SU-DHL-6 (cell line): Measurements from ENCODE around the gene TROAP.

Experiments
- H2AFZ ChIP-seq: fragments of 200-600 bp; sonication (generic); 2 replicates; pipeline ENCODE4 v1.6.1; 2014; ENCODE audit warnings: low read depth, mild to moderate bottlenecking, moderate library complexity, mixed read lengths, antibody characterized with exemption, low read length; ENCODE audit not compliant: severe bottlenecking
- H3F3A ChIP-seq: fragments of 200-600 bp; shearing (Covaris generic); 2 replicates; pipeline ENCODE4 v1.6.0; 2016; ENCODE audit warnings: antibody characterized with exemption, mild to moderate bottlenecking; ENCODE audit not compliant: insufficient read depth
- H3K27ac ChIP-seq: fragments of 200-600 bp; sonication (generic); 2 replicates; pipeline ENCODE4 v1.5.1; 2016; ENCODE audit warnings: low read depth, mild to moderate bottlenecking, low read length, moderate library complexity, mixed read lengths
- H3K27me3 ChIP-seq: fragments of 200-600 bp; sonication (generic), shearing (Covaris generic); 2 replicates; pipeline ENCODE4 v1.6.0; 2014; ENCODE audit warnings: mild to moderate bottlenecking, low read length
- H3K36me3 ChIP-seq: fragments of 200-600 bp; sonication (generic); 2 replicates; pipeline ENCODE4 v1.6.1; 2014; ENCODE audit warnings: mild to moderate bottlenecking, low read length, mixed read lengths
- H3K4me2 ChIP-seq: fragments of 300-600, 200-600 bp; shearing (Covaris generic), sonication (generic); 2 replicates; pipeline ENCODE4 v1.6.0; 2014; ENCODE audit warnings: low read length, low read depth, mild to moderate bottlenecking; ENCODE audit not compliant: poor library complexity, severe bottlenecking
- H3K4me3 ChIP-seq: fragments of 200-600 bp; sonication (generic); 2 replicates; pipeline ENCODE4 v1.5.1; 2014; ENCODE audit warnings: antibody characterized with exemption, low read length, mild to moderate bottlenecking, mixed read lengths; ENCODE audit not compliant: insufficient read depth, poor library complexity, severe bottlenecking
- H3K79me2 ChIP-seq: fragments of 200-600 bp; sonication (generic); 2 replicates; pipeline ENCODE4 v1.6.1; 2014; ENCODE audit warnings: mild to moderate bottlenecking, low read length, moderate library complexity; ENCODE audit not compliant: insufficient read depth
- H3K9ac ChIP-seq: fragments of 200-600 bp; sonication (generic); 2 replicates; pipeline ENCODE4 v1.7.0; 2014; ENCODE audit warnings: mild to moderate bottlenecking, low read length
- H3K9me2 ChIP-seq: fragments of 200-600 bp; sonication (generic); replicated peaks from 2 replicates; pipeline ENCODE4 v1.6.1; 2014; ENCODE audit warnings: low read length; ENCODE audit not compliant: insufficient read depth
- H3K9me3 ChIP-seq: fragments of 200-600 bp; sonication (generic); 2 replicates; pipeline ENCODE4 v1.6.1; 2014; ENCODE audit warnings: low read length, mixed read lengths; ENCODE audit not compliant: insufficient read depth
- H4K20me1 ChIP-seq: fragments of 200-600 bp; sonication (generic); 2 replicates; pipeline ENCODE4 v1.6.1; 2014; ENCODE audit warnings: low read depth, mild to moderate bottlenecking, antibody characterized with exemption, low read length, moderate library complexity, mixed read lengths
- EZH2phosphoT487 ChIP-seq: fragments of 200-600 bp; sonication (generic), shearing (Covaris generic); conservative IDR thresholded peaks from 2 replicates; pipeline ENCODE4 v1.6.1; 2018; ENCODE audit warnings: mild to moderate bottlenecking, antibody characterized with exemption, low read length, moderate library complexity, mixed read lengths
- TF ChIP-seq, protein P1 (sequence below): fragments of 200-600 bp; sonication (generic); IDR thresholded peaks from one replicate; pipeline ENCODE4 v1.5.1; 2017; ENCODE audit warnings: antibody characterized with exemption, mild to moderate bottlenecking, low read length, moderate library complexity; ENCODE audit not compliant: insufficient read depth, poor library complexity, severe bottlenecking

Gene TROAP

GRCh38 chr12:49322367-49322707, 718 bp upstream of the TROAP start:
- H3K9me2 ChIP-seq: no peaks in the 10 kb centered on the region
- H3K79me2 ChIP-seq: peaks cover 15% of the 10 kb centered on the region
- no peaks in the 10 kb centered on the region; the same call in 1 of the 2 replicates for H3F3A ChIP-seq
- no peaks in the 10 kb centered on the region for H3K9me3 ChIP-seq
- H3K27me3 ChIP-seq: no peaks in the 10 kb centered on the region
- peak overlapping the region; percentile 29; the same call in 1 of the 2 replicates for H3K27ac ChIP-seq
- H4K20me1 ChIP-seq: no peaks in the 10 kb centered on the region
- peak overlapping the region; percentile 68 for H3K4me3 ChIP-seq
- H3K36me3 ChIP-seq: no peaks in the 10 kb centered on the region
- H3K4me2 ChIP-seq: peak overlapping the region; percentile 72
- H2AFZ ChIP-seq: peak overlapping the region; percentile 82
- TF ChIP-seq EZH2phosphoT487: no peak
- TF ChIP-seq, protein P1, sequence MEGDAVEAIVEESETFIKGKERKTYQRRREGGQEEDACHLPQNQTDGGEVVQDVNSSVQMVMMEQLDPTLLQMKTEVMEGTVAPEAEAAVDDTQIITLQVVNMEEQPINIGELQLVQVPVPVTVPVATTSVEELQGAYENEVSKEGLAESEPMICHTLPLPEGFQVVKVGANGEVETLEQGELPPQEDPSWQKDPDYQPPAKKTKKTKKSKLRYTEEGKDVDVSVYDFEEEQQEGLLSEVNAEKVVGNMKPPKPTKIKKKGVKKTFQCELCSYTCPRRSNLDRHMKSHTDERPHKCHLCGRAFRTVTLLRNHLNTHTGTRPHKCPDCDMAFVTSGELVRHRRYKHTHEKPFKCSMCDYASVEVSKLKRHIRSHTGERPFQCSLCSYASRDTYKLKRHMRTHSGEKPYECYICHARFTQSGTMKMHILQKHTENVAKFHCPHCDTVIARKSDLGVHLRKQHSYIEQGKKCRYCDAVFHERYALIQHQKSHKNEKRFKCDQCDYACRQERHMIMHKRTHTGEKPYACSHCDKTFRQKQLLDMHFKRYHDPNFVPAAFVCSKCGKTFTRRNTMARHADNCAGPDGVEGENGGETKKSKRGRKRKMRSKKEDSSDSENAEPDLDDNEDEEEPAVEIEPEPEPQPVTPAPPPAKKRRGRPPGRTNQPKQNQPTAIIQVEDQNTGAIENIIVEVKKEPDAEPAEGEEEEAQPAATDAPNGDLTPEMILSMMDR: no peak
- peak overlapping the region; percentile 88 for H3K9ac ChIP-seq

DNA sequence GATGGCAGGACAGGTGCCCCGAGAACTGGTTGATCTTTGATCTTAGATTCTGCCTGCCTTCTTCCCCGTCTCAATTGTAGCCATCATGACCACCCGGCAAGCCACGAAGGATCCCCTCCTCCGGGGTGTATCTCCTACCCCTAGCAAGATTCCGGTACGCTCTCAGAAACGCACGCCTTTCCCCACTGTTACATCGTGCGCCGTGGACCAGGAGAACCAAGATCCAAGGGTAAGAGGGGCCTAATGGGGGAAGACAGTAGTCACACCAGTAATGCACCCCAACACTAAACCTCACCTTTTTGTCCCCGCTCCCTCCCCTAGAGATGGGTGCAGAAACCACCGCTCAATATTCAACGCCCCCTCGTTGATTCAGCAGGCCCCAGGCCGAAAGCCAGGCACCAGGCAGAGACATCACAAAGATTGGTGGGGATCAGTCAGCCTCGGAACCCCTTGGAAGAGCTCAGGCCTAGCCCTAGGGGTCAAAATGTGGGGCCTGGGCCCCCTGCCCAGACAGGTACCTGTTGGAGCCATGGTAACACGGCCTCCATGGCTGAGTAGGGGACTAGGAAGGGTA, 556 bp downstream of the TROAP start:
- peaks cover 15% of the 10 kb centered on the region for H3K79me2 ChIP-seq
- peak overlapping the region; percentile 88 for H3K9ac ChIP-seq
- no peaks in the 10 kb centered on the region for H3K9me2 ChIP-seq
- H4K20me1 ChIP-seq: no peaks in the 10 kb centered on the region
- H3K4me3 ChIP-seq: peak overlapping the region; percentile 96
- peak overlapping the region; percentile 73 for H2AFZ ChIP-seq
- TF ChIP-seq, protein P1: no peak
- TF ChIP-seq EZH2phosphoT487: no peak
- no peaks in the 10 kb centered on the region; the same call in 1 of the 2 replicates for H3K36me3 ChIP-seq
- peak overlapping the region; percentile 85 for H3K4me2 ChIP-seq
- no peaks in the 10 kb centered on the region for H3K9me3 ChIP-seq
- H3K27me3 ChIP-seq: no peaks in the 10 kb centered on the region
- peak overlapping the region; percentile 63 for H3K27ac ChIP-seq
- no peaks in the 10 kb centered on the region; the same call in 1 of the 2 replicates for H3F3A ChIP-seq

- Histone ChIP-seq H3K9ac (no peak overlapping the region), H3K79me2 (peaks cover 15% of the 10 kb centered on the region), H3K9me2 (no peaks in the 10 kb centered on the region), H3F3A (no peaks in the 10 kb centered on the region; the same call in 1 of the 2 replicates), H3K9me3 (no peaks in the 10 kb centered on the region), H3K36me3 (no peaks in the 10 kb centered on the region; the same call in 1 of the 2 replicates), H3K4me3 (no peak overlapping the region), H3K27ac (no peak overlapping the region), H4K20me1 (no peaks in the 10 kb centered on the region), H2AFZ (no peak overlapping the region), H3K4me2 (no peak overlapping the region), H3K27me3 (no peaks in the 10 kb centered on the region)
- TF ChIP-seq, protein P1: no peak
Measured at GRCh38 chr12:49325606-49326005, 2.6 kb downstream of the TROAP start.
